GM12874 (cell line): ENCODE data around the gene TSTD2.

Experiments used
- CTCF ChIP-seq: IDR thresholded peaks from 2 replicates; pipeline ENCODE4 v1.5.1; 2011; ENCODE audit warnings: low read depth, mild to moderate bottlenecking, control low read depth, low read length, moderate library complexity; ENCODE audit not compliant: insufficient read depth

TSTD2 gene

GRCh38 chr9:97570899-97571298 is 62.3 kb downstream of the TSTD2 start:
- no peak for TF ChIP-seq CTCF

GRCh38 chr9:97568461-97569275 is 64.5 kb downstream of the TSTD2 start:
- no peak for TF ChIP-seq CTCF

GRCh38 chr9:97567894-97568202 is 65.3 kb downstream of the TSTD2 start:
- TF ChIP-seq CTCF, result no peak

GRCh38 chr9:97567182-97567893 is 65.8 kb downstream of the TSTD2 start:
- TF ChIP-seq CTCF, result no peak

GRCh38 chr9:97565262-97565661 is 67.9 kb downstream of the TSTD2 start:
- TF ChIP-seq CTCF, result no peak

GRCh38 chr9:97564291-97565175 is 68.6 kb downstream of the TSTD2 start:
- no peak for TF ChIP-seq CTCF
